SK-N-SH (cell line): ENCODE results near the gene RPS6KA2. TPM values are rescaled to one million over a fixed set of nuclear protein-coding genes. Genes with fewer than 3 reads are reported as not detected.

Experiments used
- CTCF ChIA-PET: fragments of 300-600, 350-600 bp; formaldehyde crosslinking; extraction: SDS; loops from one replicate; lab custom pipeline; 2021; lab: Yijun Ruan, JAX
- POLR2A ChIA-PET: fragments of 350-600 bp; sonication (Branson Sonifier 250); formaldehyde crosslinking; extraction: SDS; loops from one replicate; lab custom pipeline; 2020; ENCODE audit warnings: antibody characterized with exemption, inconsistent platforms; lab: Yijun Ruan, JAX
- DNase-seq: peaks from one replicate; pipeline ENCODE4 v3.0.0; 2012
- H2AFZ ChIP-seq: fragments of 200-600 bp; sonication (generic); 2 replicates; pipeline ENCODE4 v1.8.1; 2016; ENCODE audit warnings: antibody characterized with exemption, mild to moderate bottlenecking, low read depth
- H3F3A ChIP-seq: fragments of 200-600 bp; sonication (generic); replicated peaks from 2 replicates; pipeline ENCODE3; 2016; ENCODE audit warnings: antibody characterized with exemption, mild to moderate bottlenecking; ENCODE audit not compliant: insufficient read depth
- H3K27ac ChIP-seq, 2 experiments: fragments of 200-500 bp in 1 of 2; fragments of 200-600 bp in 1 of 2; sonication (Bioruptor generic) in 1 of 2; sonication (generic), shearing (Covaris generic) in 1 of 2; 2 replicates each; pipeline versions ENCODE4 v1.5.1 to v1.6.1; 2014 to 2016; ENCODE audit warnings: low read depth in 2 of 2, inconsistent platforms in 1 of 2, low read length in 1 of 2, mild to moderate bottlenecking in 1 of 2, mixed read lengths in 1 of 2
- H3K27me3 ChIP-seq: fragments of 200-600 bp; sonication (generic), shearing (Covaris generic); 2 replicates; pipeline ENCODE4 v1.6.1; 2016; ENCODE audit warnings: mixed run types; ENCODE audit not compliant: insufficient read depth
- H3K36me3 ChIP-seq, 2 experiments: fragments of 200-500 bp in 1 of 2; fragments of 200-600 bp in 1 of 2; sonication (Bioruptor generic) in 1 of 2; sonication (generic) in 1 of 2; replicated peaks in 1 of 2; 2 replicates each; pipeline versions ENCODE3 to v1.5.1; 2014 to 2016; ENCODE audit warnings: low read length in 1 of 2, mild to moderate bottlenecking in 1 of 2; ENCODE audit not compliant: insufficient read depth in 2 of 2, control insufficient read depth in 1 of 2
- H3K4me1 ChIP-seq, 2 experiments: fragments of 200-500 bp in 1 of 2; fragments of 200-600 bp in 1 of 2; sonication (Bioruptor generic) in 1 of 2; sonication (generic), shearing (Covaris generic) in 1 of 2; 2 replicates each; pipeline versions ENCODE4 v1.5.1 to v1.6.1; 2014 to 2016; ENCODE audit warnings: low read depth in 1 of 2, low read length in 1 of 2, mixed run types in 1 of 2; ENCODE audit not compliant: insufficient read depth in 2 of 2, control insufficient read depth in 1 of 2
- H3K4me2 ChIP-seq: fragments of 200-600 bp; sonication (generic), shearing (Covaris generic); 2 replicates; pipeline ENCODE4 v1.6.1; 2017; ENCODE audit warnings: mixed run types
- H3K4me3 ChIP-seq, 2 experiments: fragments of 200-500 bp in 1 of 2; fragments of 200-600 bp in 1 of 2; sonication (Bioruptor generic) in 1 of 2; sonication (generic), shearing (Covaris generic) in 1 of 2; 2 replicates each; pipeline versions ENCODE4 v1.5.1 to v1.8.1; 2014 to 2016; ENCODE audit warnings: low read depth in 2 of 2, inconsistent platforms in 1 of 2, low read length in 1 of 2, mild to moderate bottlenecking in 1 of 2, mixed read lengths in 1 of 2, moderate library complexity in 1 of 2
- H3K79me2 ChIP-seq: fragments of 200-600 bp; sonication (generic); 2 replicates; pipeline ENCODE4 v1.8.1; 2017; ENCODE audit warnings: mild to moderate bottlenecking; ENCODE audit not compliant: insufficient read depth
- H3K9ac ChIP-seq: fragments of 200-600 bp; sonication (generic); 2 replicates; pipeline ENCODE4 v1.6.1; 2017; ENCODE audit warnings: mixed run types
- H3K9me2 ChIP-seq: fragments of 200-600 bp; sonication (generic); 2 replicates; pipeline ENCODE4 v1.6.1; 2017; ENCODE audit warnings: mixed run types
- H3K9me3 ChIP-seq: fragments of 200-600 bp; sonication (generic); 2 replicates; pipeline ENCODE4 v1.6.1; 2017; ENCODE audit warnings: mixed run types, mild to moderate bottlenecking, moderate library complexity
- H4K20me1 ChIP-seq: fragments of 200-600 bp; sonication (generic); 2 replicates; pipeline ENCODE4 v1.6.1; 2017; ENCODE audit warnings: mild to moderate bottlenecking, mixed run types; ENCODE audit not compliant: insufficient read depth
- ELF1 ChIP-seq: IDR thresholded peaks from 2 replicates; pipeline ENCODE4 v1.4.0; 2012
- EZH2phosphoT487 ChIP-seq: fragments of 200-600 bp; sonication (generic); IDR thresholded peaks from 2 replicates; pipeline ENCODE4 v1.6.1; 2017; ENCODE audit warnings: low read depth, mixed run types, mild to moderate bottlenecking, antibody characterized with exemption, moderate library complexity, borderline replicate concordance
- FOXM1 ChIP-seq: IDR thresholded peaks from 2 replicates; pipeline ENCODE4 v1.4.0; 2012; ENCODE audit warnings: low read depth, mild to moderate bottlenecking
- MXI1 ChIP-seq: IDR thresholded peaks from 2 replicates; pipeline ENCODE4 v1.6.1; 2012; ENCODE audit warnings: mild to moderate bottlenecking, low read depth, low read length, improper control_type of control experiment
- NFIC ChIP-seq: IDR thresholded peaks from 2 replicates; pipeline ENCODE4 v1.4.0; 2012; ENCODE audit warnings: borderline replicate concordance
- POLR2AphosphoS5 ChIP-seq: IDR thresholded peaks from 2 replicates; pipeline ENCODE4 v1.6.1; 2012; ENCODE audit warnings: low read depth, low read length
- REST ChIP-seq: IDR thresholded peaks from 2 replicates; pipeline ENCODE4 v1.6.1; 2012; ENCODE audit warnings: mild to moderate bottlenecking, low read depth, low read length, moderate library complexity
- SMC3 ChIP-seq: IDR thresholded peaks from 2 replicates; pipeline ENCODE4 v1.6.1; 2012; ENCODE audit warnings: low read depth, low read length, improper control_type of control experiment
- TCF12 ChIP-seq: IDR thresholded peaks from 2 replicates; pipeline ENCODE4 v1.4.0; 2012
- YY1 ChIP-seq: IDR thresholded peaks from 2 replicates; pipeline ENCODE4 v1.4.0; 2012; ENCODE audit warnings: low read depth, mild to moderate bottlenecking
- WGBS: methylation state at CpG from one replicate; pipeline ENCODE4 v1.1.6; 2017; ENCODE audit warnings: low lambda C conversion rate; 5-methylcytosine and 5-hydroxymethylcytosine counted together
- polyA plus RNA-seq, 3 experiments: library from polyadenylated mRNA; depleted of rRNA; stranded (reverse); fragments of >200 nt; gene quantifications; 2 replicates each; pipeline ENCODE4 v1.2.3, GENCODE V29; 2012
- TF ChIP-seq, protein P1 (sequence below): fragments of 150-350 bp; IDR thresholded peaks from 2 replicates; pipeline ENCODE4 v1.6.1; 2017; ENCODE audit warnings: antibody characterized with exemption, low read length, low read depth, borderline replicate concordance
- TF ChIP-seq, protein P2 (sequence below): IDR thresholded peaks from 2 replicates; pipeline ENCODE4 v1.4.0; 2012; ENCODE audit warnings: low read depth, borderline replicate concordance
- TF ChIP-seq, protein P3 (sequence below): fragments of 200-600 bp; sonication (generic); IDR thresholded peaks from 2 replicates; pipeline ENCODE4 v1.6.1; 2017; ENCODE audit warnings: antibody characterized with exemption, mild to moderate bottlenecking, moderate library complexity

Gene RPS6KA2
- polyA plus RNA-seq, 1 of the 3 experiments (the other 2 are of a cell fraction), result 59.5 TPM

- WGBS, result 86% methylated on average over 2 of the region's 9 CpGs
- TF ChIP-seq, protein P1, sequence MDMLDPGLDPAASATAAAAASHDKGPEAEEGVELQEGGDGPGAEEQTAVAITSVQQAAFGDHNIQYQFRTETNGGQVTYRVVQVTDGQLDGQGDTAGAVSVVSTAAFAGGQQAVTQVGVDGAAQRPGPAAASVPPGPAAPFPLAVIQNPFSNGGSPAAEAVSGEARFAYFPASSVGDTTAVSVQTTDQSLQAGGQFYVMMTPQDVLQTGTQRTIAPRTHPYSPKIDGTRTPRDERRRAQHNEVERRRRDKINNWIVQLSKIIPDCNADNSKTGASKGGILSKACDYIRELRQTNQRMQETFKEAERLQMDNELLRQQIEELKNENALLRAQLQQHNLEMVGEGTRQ, result no peak
- TF ChIP-seq YY1 (no peak), EZH2phosphoT487 (no peak)
- TF ChIP-seq, all 33 proteins: peak for 0
- H3K27me3 ChIP-seq, result no peaks in the 10 kb centered on the region
- H3K27ac ChIP-seq, result peak overlapping the region in 1 of 2 experiments; percentile 99; a peak in 2 of 4 replicates
- no peak overlapping the region for H3K4me2 ChIP-seq
- H3F3A ChIP-seq, result no peaks in the 10 kb centered on the region
- no peak for DNase-seq
- CTCF ChIA-PET, result interaction anchor here (1.8 kb wide), 1 partner anchor 55 kb away, joined by 4 read pairs; no protein-coding TSS in a partner anchor
- peaks cover 0 to 66% of the 10 kb centered on the region in 2 experiments; a peak in 2 of 4 replicates for H3K4me1 ChIP-seq
- H3K9me2 ChIP-seq, result no peaks in the 10 kb centered on the region
- no peak overlapping the region for H3K9ac ChIP-seq
- peaks cover 13 to 82% of the 10 kb centered on the region in 2 experiments for H3K36me3 ChIP-seq
- H3K4me3 ChIP-seq, result no peak overlapping the region
- no peak overlapping the region for H2AFZ ChIP-seq
- POLR2A ChIA-PET, result no interaction called here
- no peaks in the 10 kb centered on the region for H3K79me2 ChIP-seq
- no peaks in the 10 kb centered on the region for H4K20me1 ChIP-seq
- H3K9me3 ChIP-seq, result no peaks in the 10 kb centered on the region
Observed at GRCh38 chr6:166494101-166494441, 133.0 kb downstream of the RPS6KA2 start.

DNA sequence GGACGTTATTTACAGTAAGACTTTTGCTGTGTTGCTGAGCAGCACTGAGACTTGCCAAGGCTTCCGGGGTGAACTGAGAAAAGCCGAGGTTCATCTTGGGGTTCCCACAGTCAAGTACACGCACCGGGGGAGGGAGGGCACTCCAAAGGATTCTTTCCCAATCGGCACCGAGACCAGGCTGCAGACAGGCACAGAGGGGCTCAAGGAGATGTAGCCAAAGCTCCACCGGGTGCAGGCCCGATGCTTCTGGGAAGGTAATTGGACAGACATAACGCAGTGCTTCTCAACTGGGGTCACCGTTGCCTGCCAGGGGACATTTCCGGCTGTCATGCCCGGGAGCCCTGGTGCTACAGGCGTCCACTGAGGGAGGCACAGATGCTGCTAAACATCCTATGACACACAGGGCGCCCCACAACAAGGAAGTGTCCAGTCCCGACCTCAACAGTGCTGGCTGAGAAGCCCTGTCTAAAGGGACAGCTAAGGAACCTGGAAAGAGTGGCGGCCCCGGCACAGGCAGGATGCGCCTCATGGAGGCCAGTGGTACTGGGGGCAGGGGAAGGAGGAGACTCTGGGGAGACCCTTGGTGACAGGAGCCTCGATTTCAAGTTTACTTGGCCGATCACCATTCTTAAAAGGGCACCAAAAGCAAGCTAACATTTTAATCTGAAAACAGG, 133.5 kb downstream of the RPS6KA2 start:
- Histone ChIP-seq H3K36me3 (peaks cover 13 to 82% of the 10 kb centered on the region in 2 experiments), H3K9me3 (no peaks in the 10 kb centered on the region), H3F3A (no peaks in the 10 kb centered on the region), H3K27ac (peak overlapping the region in 1 of 2 experiments; percentile 99; a peak in 2 of 4 replicates), H2AFZ (no peak overlapping the region), H3K9ac (no peak overlapping the region), H4K20me1 (no peaks in the 10 kb centered on the region), H3K4me1 (peaks cover 0 to 66% of the 10 kb centered on the region in 2 experiments; a peak in 3 of 4 replicates), H3K9me2 (no peaks in the 10 kb centered on the region), H3K4me2 (no peak overlapping the region), H3K79me2 (no peaks in the 10 kb centered on the region), H3K27me3 (no peaks in the 10 kb centered on the region), H3K4me3 (no peak overlapping the region)
- ChIA-PET CTCF (interaction anchor here (1.8 kb wide), 1 partner anchor 55 kb away, joined by 4 read pairs; no protein-coding TSS in a partner anchor), POLR2A (no interaction called here)
- 91% methylated on average over 17 of the region's 21 CpGs for WGBS
- TF ChIP-seq, protein P2, sequence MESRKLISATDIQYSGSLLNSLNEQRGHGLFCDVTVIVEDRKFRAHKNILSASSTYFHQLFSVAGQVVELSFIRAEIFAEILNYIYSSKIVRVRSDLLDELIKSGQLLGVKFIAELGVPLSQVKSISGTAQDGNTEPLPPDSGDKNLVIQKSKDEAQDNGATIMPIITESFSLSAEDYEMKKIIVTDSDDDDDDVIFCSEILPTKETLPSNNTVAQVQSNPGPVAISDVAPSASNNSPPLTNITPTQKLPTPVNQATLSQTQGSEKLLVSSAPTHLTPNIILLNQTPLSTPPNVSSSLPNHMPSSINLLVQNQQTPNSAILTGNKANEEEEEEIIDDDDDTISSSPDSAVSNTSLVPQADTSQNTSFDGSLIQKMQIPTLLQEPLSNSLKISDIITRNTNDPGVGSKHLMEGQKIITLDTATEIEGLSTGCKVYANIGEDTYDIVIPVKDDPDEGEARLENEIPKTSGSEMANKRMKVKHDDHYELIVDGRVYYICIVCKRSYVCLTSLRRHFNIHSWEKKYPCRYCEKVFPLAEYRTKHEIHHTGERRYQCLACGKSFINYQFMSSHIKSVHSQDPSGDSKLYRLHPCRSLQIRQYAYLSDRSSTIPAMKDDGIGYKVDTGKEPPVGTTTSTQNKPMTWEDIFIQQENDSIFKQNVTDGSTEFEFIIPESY, result no peak
- no peak for TF ChIP-seq POLR2AphosphoS5
- TF ChIP-seq NFIC, result no peak
- no peak for TF ChIP-seq TCF12
- TF ChIP-seq REST, result no peak
- TF ChIP-seq YY1, result no peak
- TF ChIP-seq MXI1, result no peak
- TF ChIP-seq, protein P3, sequence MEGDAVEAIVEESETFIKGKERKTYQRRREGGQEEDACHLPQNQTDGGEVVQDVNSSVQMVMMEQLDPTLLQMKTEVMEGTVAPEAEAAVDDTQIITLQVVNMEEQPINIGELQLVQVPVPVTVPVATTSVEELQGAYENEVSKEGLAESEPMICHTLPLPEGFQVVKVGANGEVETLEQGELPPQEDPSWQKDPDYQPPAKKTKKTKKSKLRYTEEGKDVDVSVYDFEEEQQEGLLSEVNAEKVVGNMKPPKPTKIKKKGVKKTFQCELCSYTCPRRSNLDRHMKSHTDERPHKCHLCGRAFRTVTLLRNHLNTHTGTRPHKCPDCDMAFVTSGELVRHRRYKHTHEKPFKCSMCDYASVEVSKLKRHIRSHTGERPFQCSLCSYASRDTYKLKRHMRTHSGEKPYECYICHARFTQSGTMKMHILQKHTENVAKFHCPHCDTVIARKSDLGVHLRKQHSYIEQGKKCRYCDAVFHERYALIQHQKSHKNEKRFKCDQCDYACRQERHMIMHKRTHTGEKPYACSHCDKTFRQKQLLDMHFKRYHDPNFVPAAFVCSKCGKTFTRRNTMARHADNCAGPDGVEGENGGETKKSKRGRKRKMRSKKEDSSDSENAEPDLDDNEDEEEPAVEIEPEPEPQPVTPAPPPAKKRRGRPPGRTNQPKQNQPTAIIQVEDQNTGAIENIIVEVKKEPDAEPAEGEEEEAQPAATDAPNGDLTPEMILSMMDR, result no peak
- no peak for TF ChIP-seq SMC3
- TF ChIP-seq, protein P1, result no peak
- TF ChIP-seq FOXM1, result no peak
- TF ChIP-seq ELF1, result no peak
- DNase-seq, result no peak
